ENCODE data around the gene HFE. TPM values are rescaled to one million over a fixed set of nuclear protein-coding genes. Genes with fewer than 3 reads are reported as not detected.
"Not testable (repeated sequence)": the region's sequence is repeated elsewhere in the genome, so short reads cannot be mapped to it uniquely, and the experiment has no call there.

The HFE gene, protein sequence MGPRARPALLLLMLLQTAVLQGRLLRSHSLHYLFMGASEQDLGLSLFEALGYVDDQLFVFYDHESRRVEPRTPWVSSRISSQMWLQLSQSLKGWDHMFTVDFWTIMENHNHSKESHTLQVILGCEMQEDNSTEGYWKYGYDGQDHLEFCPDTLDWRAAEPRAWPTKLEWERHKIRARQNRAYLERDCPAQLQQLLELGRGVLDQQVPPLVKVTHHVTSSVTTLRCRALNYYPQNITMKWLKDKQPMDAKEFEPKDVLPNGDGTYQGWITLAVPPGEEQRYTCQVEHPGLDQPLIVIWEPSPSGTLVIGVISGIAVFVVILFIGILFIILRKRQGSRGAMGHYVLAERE
- 3.1 TPM for total RNA-seq
- 1 to 10 TPM; 3.6 to 7.2 (median 4.8) TPM for polyA plus RNA-seq (ENCODE audit: insufficient read depth in 1 of 8, insufficient read length in 8 of 8, low replicate concordance in 1 of 8)
- long read RNA-seq, donor 1, full-length matches to known transcripts, result 1 of 1 reads
- long read RNA-seq, donor 1, partial matches to known transcripts, result 0 of 1 reads
- long read RNA-seq, donor 1, other reads (novel, unspliced or antisense), result 0 of 1 reads
- long read RNA-seq, donor 2, result 0 reads
- long read RNA-seq, donor 3, full-length matches to known transcripts, result 1 of 1 reads
- long read RNA-seq, donor 3, partial matches to known transcripts, result 0 of 1 reads
- long read RNA-seq, donor 3, other reads (novel, unspliced or antisense), result 0 of 1 reads
- long read RNA-seq, donor 4, partial matches to known transcripts, result 0 of 1 reads
- long read RNA-seq, donor 4, other reads (novel, unspliced or antisense), result 0 of 1 reads
- long read RNA-seq, donor 5, full-length matches to known transcripts, result 1 of 1 reads
- long read RNA-seq, donor 5, partial matches to known transcripts, result 0 of 1 reads
- long read RNA-seq, donor 5, other reads (novel, unspliced or antisense), result 0 of 1 reads
- long read RNA-seq, donor 6, result 0 reads
- long read RNA-seq, donor 7, result 0 reads
- long read RNA-seq, donor 8, full-length matches to known transcripts, result 1 of 1 reads
- long read RNA-seq, donor 8, partial matches to known transcripts, result 0 of 1 reads
- long read RNA-seq, donor 8, other reads (novel, unspliced or antisense), result 0 of 1 reads
- long read RNA-seq, donor 9, result 0 reads
- long read RNA-seq, donor 10, result 0 reads
- long read RNA-seq, donor 11, result 0 reads

DNA sequence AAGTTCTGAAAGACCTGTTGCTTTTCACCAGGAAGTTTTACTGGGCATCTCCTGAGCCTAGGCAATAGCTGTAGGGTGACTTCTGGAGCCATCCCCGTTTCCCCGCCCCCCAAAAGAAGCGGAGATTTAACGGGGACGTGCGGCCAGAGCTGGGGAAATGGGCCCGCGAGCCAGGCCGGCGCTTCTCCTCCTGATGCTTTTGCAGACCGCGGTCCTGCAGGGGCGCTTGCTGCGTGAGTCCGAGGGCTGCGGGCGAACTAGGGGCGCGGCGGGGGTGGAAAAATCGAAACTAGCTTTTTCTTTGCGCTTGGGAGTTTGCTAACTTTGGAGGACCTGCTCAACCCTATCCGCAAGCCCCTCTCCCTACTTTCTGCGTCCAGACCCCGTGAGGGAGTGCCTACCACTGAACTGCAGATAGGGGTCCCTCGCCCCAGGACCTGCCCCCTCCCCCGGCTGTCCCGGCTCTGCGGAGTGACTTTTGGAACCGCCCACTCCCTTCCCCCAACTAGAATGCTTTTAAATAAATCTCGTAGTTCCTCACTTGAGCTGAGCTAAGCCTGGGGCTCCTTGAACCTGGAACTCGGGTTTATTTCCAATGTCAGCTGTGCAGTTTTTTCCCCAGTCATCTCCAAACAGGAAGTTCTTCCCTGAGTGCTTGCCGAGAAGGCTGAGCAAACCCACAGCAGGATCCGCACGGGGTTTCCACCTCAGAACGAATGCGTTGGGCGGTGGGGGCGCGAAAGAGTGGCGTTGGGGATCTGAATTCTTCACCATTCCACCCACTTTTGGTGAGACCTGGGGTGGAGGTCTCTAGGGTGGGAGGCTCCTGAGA, at the start of gene HFE:
Gene HFE, plus strand, starts transcription at position 146 of the 832 bp plus-strand sequence. Its CDS starts 12 bp downstream, at position 158.
- no peaks in the 10 kb centered on the region for H3K9me3 ChIP-seq (replicated peaks; ENCODE audit: control insufficient read depth, low read depth, low read length)
- H3K36me3 ChIP-seq (ENCODE audit: control insufficient read depth, insufficient read depth, low read length), result peaks cover 2% of the 10 kb centered on the region
- peak within 1 kb of the TSS; percentile 69 for H3K4me3 ChIP-seq (ENCODE audit: low read length)
- DNase-seq, result peak; percentile 93
- 0% methylated on average over 22 of the region's 41 CpGs for WGBS (ENCODE audit: insufficient coverage)
- no peaks in the 10 kb centered on the region for H3K27me3 ChIP-seq (ENCODE audit: control insufficient read depth, insufficient read depth, low read length)
- H3K4me1 ChIP-seq (ENCODE audit: control insufficient read depth, insufficient read depth, low read length), result peaks cover 12% of the 10 kb centered on the region
- H3K27ac ChIP-seq (ENCODE audit: low read length), result peak within 1 kb of the TSS; percentile 98

DNA sequence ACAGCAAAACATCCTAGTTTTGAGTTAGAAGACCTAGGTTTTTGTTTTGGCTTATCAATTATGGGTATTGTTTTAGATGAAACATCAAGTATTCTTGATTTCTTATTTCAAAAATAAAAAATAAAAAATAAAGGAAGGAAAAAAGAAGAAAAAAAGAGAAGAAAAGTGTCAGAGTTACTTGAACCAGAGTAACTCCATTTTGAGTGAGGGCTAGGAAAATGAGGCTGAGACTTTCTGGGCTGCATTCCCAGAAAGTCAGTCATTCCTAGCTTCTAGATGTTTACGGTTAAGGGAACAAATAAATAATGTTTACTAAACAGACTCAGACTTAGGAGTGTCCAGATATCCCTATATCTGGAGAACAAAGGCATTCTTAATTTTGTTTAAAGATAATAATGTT, 45.3 kb upstream of the HFE start:
- H3K36me3 ChIP-seq (ENCODE audit: control insufficient read depth, insufficient read depth, low read length), result no peaks in the 10 kb centered on the region
- DNase-seq, result no peak
- no CpG with 5 or more reads among the region's 1 CpG for WGBS (ENCODE audit: insufficient coverage)

DNA sequence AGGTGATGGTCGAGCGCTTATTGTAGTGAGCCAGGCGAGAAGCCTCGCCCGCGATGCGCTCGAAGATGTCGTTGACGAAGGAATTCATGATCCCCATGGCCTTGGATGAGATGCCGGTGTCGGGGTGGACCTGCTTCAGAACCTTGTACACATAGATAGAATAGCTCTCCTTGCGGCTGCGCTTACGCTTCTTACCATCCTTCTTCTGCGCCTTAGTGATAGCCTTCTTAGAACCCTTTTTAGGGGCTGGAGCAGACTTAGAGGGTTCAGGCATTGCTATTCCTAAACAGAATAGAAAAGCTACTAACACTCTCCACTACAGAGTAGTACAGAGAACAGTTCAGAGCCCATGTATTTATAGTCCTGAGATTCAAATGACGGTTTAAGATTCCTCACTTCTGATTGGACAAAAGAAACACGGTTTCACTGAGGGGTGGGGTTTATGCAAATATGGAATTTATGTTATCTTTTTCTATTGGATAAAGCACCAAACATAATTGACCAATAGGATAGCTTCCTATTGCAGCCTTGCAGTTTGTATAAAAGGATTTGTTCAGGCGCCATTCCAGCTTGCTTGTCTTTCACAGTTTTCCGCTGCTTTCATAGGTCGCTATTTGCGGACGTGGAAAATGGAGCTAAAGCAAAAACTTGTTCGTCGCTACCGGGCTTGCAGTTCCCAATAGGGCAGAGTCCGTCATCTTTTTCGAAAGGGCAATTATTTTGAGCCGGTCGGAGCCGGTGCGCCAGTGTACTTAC, 43.7 kb upstream of the HFE start:
- Histone ChIP-seq H3K4me1 (ENCODE audit: control insufficient read depth, insufficient read depth, low read length) (peaks cover 21% of the 10 kb centered on the region), H3K36me3 (ENCODE audit: control insufficient read depth, insufficient read depth, low read length) (no peaks in the 10 kb centered on the region), H3K9me3 (replicated peaks; ENCODE audit: control insufficient read depth, low read depth, low read length) (no peaks in the 10 kb centered on the region), H3K27me3 (ENCODE audit: control insufficient read depth, insufficient read depth, low read length) (no peaks in the 10 kb centered on the region), H3K4me3 (ENCODE audit: low read length) (peak overlapping the region; percentile 65), H3K27ac (ENCODE audit: low read length) (peak overlapping the region; percentile 99)
- WGBS (ENCODE audit: insufficient coverage), result under 1% methylated on average over 19 of the region's 32 CpGs
- peak; percentile 99 for DNase-seq

More for the DNA sequence above, 45.3 kb upstream of the HFE start:
- Histone ChIP-seq H3K27ac (ENCODE audit: low read length) (no peak overlapping the region), H3K9me3 (replicated peaks; ENCODE audit: control insufficient read depth, low read depth, low read length) (no peaks in the 10 kb centered on the region), H3K27me3 (ENCODE audit: control insufficient read depth, insufficient read depth, low read length) (no peaks in the 10 kb centered on the region), H3K4me1 (ENCODE audit: control insufficient read depth, insufficient read depth, low read length) (peaks cover 21% of the 10 kb centered on the region), H3K4me3 (ENCODE audit: low read length) (no peak overlapping the region)

DNA sequence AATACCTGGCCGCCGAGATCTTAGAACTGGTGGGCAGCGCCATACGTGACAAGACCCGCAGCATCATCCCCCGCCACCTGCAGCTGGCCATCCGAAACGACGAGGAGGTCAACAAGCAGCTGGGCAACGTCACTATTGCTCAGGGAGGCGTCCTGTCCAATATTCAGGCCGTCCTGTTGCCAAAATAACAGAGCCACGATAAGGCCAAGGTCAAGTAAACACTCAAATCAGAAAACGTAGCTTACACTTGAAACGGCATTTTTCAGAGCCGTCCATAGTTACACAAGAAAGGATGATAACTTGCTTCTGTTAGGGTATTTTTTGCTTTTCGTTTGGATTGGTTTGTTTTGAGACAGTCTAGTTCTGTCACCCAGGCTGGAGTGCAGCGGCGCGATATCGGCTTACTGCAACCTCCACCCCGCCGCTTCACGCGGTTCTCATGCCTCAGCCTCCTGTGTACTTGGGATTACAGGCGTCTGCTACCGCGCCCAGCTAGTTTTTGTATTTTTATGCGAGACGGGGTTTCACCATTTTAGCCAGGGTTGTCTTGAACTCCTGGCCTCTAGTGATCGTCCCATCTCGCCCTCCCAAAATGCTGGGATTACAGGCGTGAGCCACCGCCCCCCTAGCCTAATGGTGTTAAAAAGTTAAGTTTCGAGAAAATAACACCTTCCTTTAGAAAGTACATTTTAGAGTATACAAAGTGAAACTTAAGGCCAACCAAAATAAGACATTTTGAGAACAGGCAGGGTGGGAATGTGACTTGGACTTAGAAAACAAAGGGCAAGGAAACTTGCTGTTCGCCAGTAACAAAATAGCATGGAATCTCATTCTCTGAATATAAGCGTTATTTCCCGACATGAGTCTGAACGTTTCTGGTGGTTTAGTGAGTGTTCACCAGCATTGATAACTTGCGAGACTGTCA, 42.8 kb upstream of the HFE start:
- Histone ChIP-seq H3K4me3 (ENCODE audit: low read length) (peak overlapping the region; percentile 65), H3K27me3 (ENCODE audit: control insufficient read depth, insufficient read depth, low read length) (no peaks in the 10 kb centered on the region), H3K36me3 (ENCODE audit: control insufficient read depth, insufficient read depth, low read length) (no peaks in the 10 kb centered on the region), H3K9me3 (replicated peaks; ENCODE audit: control insufficient read depth, low read depth, low read length) (no peaks in the 10 kb centered on the region), H3K4me1 (ENCODE audit: control insufficient read depth, insufficient read depth, low read length) (peaks cover 21% of the 10 kb centered on the region), H3K27ac (ENCODE audit: low read length) (peak overlapping the region; percentile 99)
- WGBS (ENCODE audit: insufficient coverage), result 0% methylated on average over 13 of the region's 40 CpGs
- DNase-seq, result peak; percentile 46

DNA sequence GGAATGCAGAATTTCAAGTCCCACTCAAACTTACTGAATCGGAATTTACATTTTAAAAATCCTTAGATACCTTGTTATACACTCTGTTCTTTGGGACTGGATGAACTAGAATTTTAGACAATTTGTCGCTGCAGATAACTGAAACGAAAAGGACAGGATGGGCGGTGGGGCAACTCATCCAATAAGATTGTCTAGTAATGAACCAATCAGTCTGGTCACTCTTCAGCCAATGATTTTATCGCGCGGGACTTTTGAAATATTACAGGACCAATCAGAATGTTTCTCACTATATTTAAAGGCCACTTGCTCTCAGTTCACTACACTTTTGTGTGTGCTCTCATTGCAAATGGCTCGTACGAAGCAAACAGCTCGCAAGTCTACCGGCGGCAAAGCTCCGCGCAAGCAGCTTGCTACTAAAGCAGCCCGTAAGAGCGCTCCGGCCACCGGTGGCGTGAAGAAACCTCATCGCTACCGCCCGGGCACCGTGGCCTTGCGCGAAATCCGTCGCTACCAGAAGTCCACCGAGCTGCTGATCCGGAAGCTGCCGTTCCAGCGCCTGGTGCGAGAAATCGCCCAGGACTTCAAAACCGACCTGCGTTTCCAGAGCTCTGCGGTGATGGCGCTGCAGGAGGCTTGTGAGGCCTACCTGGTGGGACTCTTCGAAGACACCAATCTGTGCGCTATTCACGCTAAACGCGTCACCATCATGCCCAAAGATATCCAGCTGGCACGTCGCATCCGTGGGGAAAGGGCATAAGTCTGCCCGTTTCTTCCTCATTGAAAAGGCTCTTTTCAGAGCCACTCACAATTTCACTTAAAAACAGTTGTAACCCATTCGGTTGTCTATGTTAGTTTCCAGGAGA, 41.9 kb upstream of the HFE start:
- peak; percentile 98 for DNase-seq
- WGBS (ENCODE audit: insufficient coverage), result under 1% methylated on average over 40 of the region's 47 CpGs

DNA sequence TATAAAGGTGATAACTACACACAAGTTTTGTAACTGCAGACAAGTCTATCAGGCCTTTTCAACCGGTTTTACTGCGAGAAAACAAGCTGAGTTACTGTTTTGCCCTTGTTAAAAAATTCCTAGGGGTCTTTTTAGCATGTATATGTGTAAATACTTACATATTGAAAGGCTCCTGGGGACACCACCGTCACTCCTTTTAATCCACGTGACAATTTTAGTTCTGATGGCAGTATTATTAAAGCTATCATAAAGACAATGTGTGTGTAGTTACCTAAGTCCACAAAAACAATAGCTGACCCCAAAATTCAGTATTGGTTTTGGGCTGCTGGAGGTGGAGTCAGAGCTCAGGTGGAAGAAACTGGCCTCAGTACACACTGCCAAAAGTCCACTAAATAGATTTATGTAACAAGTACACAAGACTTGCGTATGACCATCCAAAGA, 41.3 kb upstream of the HFE start:
- peak overlapping the region; percentile 65 for H3K4me3 ChIP-seq (ENCODE audit: low read length)
- WGBS (ENCODE audit: insufficient coverage), result no CpG with 5 or more reads among the region's 5 CpGs
- peak overlapping the region; percentile 86 for H3K27ac ChIP-seq (ENCODE audit: low read length)
- H3K27me3 ChIP-seq (ENCODE audit: control insufficient read depth, insufficient read depth, low read length), result no peaks in the 10 kb centered on the region
- H3K9me3 ChIP-seq (replicated peaks; ENCODE audit: control insufficient read depth, low read depth, low read length), result no peaks in the 10 kb centered on the region
- H3K4me1 ChIP-seq (ENCODE audit: control insufficient read depth, insufficient read depth, low read length), result peaks cover 21% of the 10 kb centered on the region
- DNase-seq, result no peak
- no peaks in the 10 kb centered on the region for H3K36me3 ChIP-seq (ENCODE audit: control insufficient read depth, insufficient read depth, low read length)

More for the DNA sequence above, 41.9 kb upstream of the HFE start:
- Histone ChIP-seq H3K4me1 (ENCODE audit: control insufficient read depth, insufficient read depth, low read length) (peaks cover 21% of the 10 kb centered on the region), H3K27me3 (ENCODE audit: control insufficient read depth, insufficient read depth, low read length) (no peaks in the 10 kb centered on the region), H3K9me3 (replicated peaks; ENCODE audit: control insufficient read depth, low read depth, low read length) (no peaks in the 10 kb centered on the region), H3K4me3 (ENCODE audit: low read length) (peak overlapping the region; percentile 65), H3K27ac (ENCODE audit: low read length) (peak overlapping the region; percentile 99), H3K36me3 (ENCODE audit: control insufficient read depth, insufficient read depth, low read length) (no peaks in the 10 kb centered on the region)

DNA sequence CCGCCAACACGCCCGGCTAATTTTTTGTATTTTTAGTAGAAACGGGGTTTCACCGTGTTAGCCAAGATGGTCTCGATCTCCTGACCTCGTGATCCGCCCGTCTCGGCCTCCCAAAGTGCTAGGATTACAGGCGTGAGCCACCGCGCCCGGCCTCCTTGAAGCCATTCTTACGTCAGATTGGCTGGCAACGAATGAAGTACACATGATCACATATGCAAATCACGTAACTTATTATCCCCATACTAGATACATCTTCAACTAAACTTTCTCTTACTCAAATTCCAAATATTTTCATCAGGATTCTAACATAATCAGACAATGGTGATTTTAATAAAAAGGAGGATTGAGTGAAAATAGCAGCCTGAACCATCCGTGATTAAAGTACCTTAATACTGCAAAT, 39.9 kb upstream of the HFE start:
- not testable (repeated sequence) for H3K27ac ChIP-seq (ENCODE audit: low read length); H3K4me3 ChIP-seq (ENCODE audit: low read length); H3K27me3 ChIP-seq (ENCODE audit: control insufficient read depth, insufficient read depth, low read length); H3K36me3 ChIP-seq (ENCODE audit: control insufficient read depth, insufficient read depth, low read length); DNase-seq; H3K9me3 ChIP-seq (replicated peaks; ENCODE audit: control insufficient read depth, low read depth, low read length)
- 100% methylated on average over 9 of the region's 18 CpGs for whole genome bisulfite sequencing (ENCODE audit: insufficient coverage)
- peaks cover 21% of the 10 kb centered on the region for H3K4me1 ChIP-seq (ENCODE audit: control insufficient read depth, insufficient read depth, low read length)

DNA sequence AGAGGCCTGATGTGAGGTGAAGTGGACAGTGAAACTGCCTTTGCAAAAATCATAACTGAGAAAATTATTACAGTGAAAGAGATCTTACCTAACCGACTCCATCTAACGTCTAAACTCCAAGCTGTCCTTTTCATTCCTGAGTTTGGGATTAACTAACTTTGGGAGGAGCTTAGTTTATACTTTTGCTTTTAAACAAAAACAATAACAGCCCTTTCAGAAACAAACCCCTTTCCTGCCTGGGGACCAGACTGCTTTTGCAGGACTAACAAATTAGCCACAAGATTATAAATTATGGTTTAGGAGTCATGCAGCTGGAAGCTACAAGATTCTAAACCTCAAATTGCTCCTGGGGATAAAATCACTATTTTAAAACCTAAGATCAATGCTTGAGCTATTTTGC, 38.6 kb upstream of the HFE start:
- no CpG with 5 or more reads among the region's 2 CpGs for WGBS (ENCODE audit: insufficient coverage)
- peaks cover 14% of the 10 kb centered on the region for H3K4me1 ChIP-seq (ENCODE audit: control insufficient read depth, insufficient read depth, low read length)
- H3K4me3 ChIP-seq (ENCODE audit: low read length), result no peak overlapping the region

More for the DNA sequence above, 38.6 kb upstream of the HFE start:
- Histone ChIP-seq H3K9me3 (replicated peaks; ENCODE audit: control insufficient read depth, low read depth, low read length) (no peaks in the 10 kb centered on the region), H3K27me3 (ENCODE audit: control insufficient read depth, insufficient read depth, low read length) (no peaks in the 10 kb centered on the region), H3K27ac (ENCODE audit: low read length) (no peak overlapping the region), H3K36me3 (ENCODE audit: control insufficient read depth, insufficient read depth, low read length) (no peaks in the 10 kb centered on the region)
- DNase-seq, result no peak
